Measurements from ENCODE around the gene KCNJ16.

DNA sequence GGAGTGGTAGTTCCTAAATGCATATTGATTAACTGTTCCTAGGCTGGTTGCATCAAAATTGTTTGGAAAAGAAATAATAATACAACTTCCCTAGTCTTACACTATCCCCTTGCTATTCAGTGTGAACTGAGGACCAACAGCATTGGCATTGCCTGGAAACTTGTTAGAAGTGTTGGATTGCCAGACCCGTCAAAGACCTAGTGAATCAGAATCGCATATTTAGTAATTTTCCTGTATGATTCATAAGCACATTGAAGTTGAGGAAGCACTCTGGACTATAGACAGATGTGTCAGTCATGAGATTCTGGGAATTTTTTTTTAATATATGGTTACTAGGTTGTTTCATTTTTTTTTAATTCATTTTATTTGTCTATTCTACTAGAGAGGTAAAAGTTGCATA lies 34.7 kb upstream of the KCNJ16 start:
- TF ChIP-seq, protein P1, sequence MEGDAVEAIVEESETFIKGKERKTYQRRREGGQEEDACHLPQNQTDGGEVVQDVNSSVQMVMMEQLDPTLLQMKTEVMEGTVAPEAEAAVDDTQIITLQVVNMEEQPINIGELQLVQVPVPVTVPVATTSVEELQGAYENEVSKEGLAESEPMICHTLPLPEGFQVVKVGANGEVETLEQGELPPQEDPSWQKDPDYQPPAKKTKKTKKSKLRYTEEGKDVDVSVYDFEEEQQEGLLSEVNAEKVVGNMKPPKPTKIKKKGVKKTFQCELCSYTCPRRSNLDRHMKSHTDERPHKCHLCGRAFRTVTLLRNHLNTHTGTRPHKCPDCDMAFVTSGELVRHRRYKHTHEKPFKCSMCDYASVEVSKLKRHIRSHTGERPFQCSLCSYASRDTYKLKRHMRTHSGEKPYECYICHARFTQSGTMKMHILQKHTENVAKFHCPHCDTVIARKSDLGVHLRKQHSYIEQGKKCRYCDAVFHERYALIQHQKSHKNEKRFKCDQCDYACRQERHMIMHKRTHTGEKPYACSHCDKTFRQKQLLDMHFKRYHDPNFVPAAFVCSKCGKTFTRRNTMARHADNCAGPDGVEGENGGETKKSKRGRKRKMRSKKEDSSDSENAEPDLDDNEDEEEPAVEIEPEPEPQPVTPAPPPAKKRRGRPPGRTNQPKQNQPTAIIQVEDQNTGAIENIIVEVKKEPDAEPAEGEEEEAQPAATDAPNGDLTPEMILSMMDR (conservative IDR thresholded peaks at IDR 0.05; ENCODE audit: low read depth, low read length): no peak
- no peak for TF ChIP-seq EZH2 (IDR thresholded peaks at IDR 0.05; ENCODE audit: borderline replicate concordance, low read depth, low read length, poor library complexity, severe bottlenecking)

All from A673 (cell line).